Hepatocyte (in vitro differentiated cells): ENCODE results near the gene LRBA. TPM values are rescaled to one million over a fixed set of nuclear protein-coding genes. Genes with fewer than 3 reads are reported as not detected.
"Not testable (repeated sequence)": the region's sequence is repeated elsewhere in the genome, so short reads cannot be mapped to it uniquely, and the experiment has no call there.

Experiments
- DNase-seq: peaks from one replicate; pipeline ENCODE4 v3.0.0-alpha.2; 2016; ENCODE audit warnings: low spot score
- H2AFZ ChIP-seq: fragments of 200-600 bp; sonication (generic); 2 replicates; pipeline ENCODE4 v1.6.0; 2016; ENCODE audit warnings: antibody characterized with exemption, mild to moderate bottlenecking
- H3K27ac ChIP-seq: fragments of 200-600 bp; sonication (generic); 2 replicates; pipeline ENCODE4 v1.5.1; 2016; ENCODE audit warnings: mild to moderate bottlenecking
- H3K27me3 ChIP-seq: fragments of 200-600 bp; sonication (generic); 2 replicates; pipeline ENCODE4 v1.6.1; 2016
- H3K36me3 ChIP-seq: fragments of 200-600 bp; sonication (generic); replicated peaks from 2 replicates; pipeline ENCODE4 v1.5.1; 2016; ENCODE audit warnings: low read depth; ENCODE audit not compliant: insufficient read depth
- H3K4me1 ChIP-seq: fragments of 200-600 bp; sonication (generic); 2 replicates; pipeline ENCODE4 v1.5.1; 2016; ENCODE audit warnings: mild to moderate bottlenecking, moderate library complexity; ENCODE audit not compliant: insufficient read depth
- H3K4me2 ChIP-seq: fragments of 200-600 bp; sonication (generic); 2 replicates; pipeline ENCODE4 v1.6.0; 2016
- H3K4me3 ChIP-seq: fragments of 200-600 bp; sonication (generic); 2 replicates; pipeline ENCODE4 v1.5.1; 2016; ENCODE audit warnings: mild to moderate bottlenecking
- H3K79me2 ChIP-seq: fragments of 200-600 bp; sonication (generic); 2 replicates; pipeline ENCODE4 v1.6.0; 2017; ENCODE audit warnings: mild to moderate bottlenecking
- H3K9me2 ChIP-seq: fragments of 200-600 bp; sonication (generic); replicated peaks from 2 replicates; pipeline ENCODE4 v1.6.0; 2017; ENCODE audit warnings: mild to moderate bottlenecking; ENCODE audit not compliant: insufficient read depth
- H3K9me3 ChIP-seq: fragments of 200-600 bp; sonication (generic); 2 replicates; pipeline ENCODE4 v1.5.1; 2016; ENCODE audit warnings: low read depth, mild to moderate bottlenecking
- H4K20me1 ChIP-seq: fragments of 200-600 bp; sonication (generic); 2 replicates; pipeline ENCODE4 v1.6.0; 2016; ENCODE audit warnings: mild to moderate bottlenecking; ENCODE audit not compliant: insufficient read depth, poor library complexity, severe bottlenecking
- EZH2 ChIP-seq: fragments of 200-600 bp; sonication (generic); IDR thresholded peaks from 2 replicates; pipeline ENCODE4 v1.6.1; 2016; ENCODE audit warnings: antibody characterized with exemption, mild to moderate bottlenecking, borderline replicate concordance
- EZH2phosphoT487 ChIP-seq: fragments of 200-600 bp; sonication (generic); IDR thresholded peaks from one replicate; pipeline ENCODE4 v1.6.1; 2018; ENCODE audit warnings: antibody characterized with exemption, mild to moderate bottlenecking, low read depth, moderate library complexity; ENCODE audit not compliant: unreplicated experiment, severe bottlenecking
- WGBS: methylation state at CpG from one replicate; pipeline ENCODE4 v1.1.6; 2016; ENCODE audit warnings: low lambda C conversion rate; ENCODE audit errors: missing lambda C conversion rate; 5-methylcytosine and 5-hydroxymethylcytosine counted together
- polyA plus RNA-seq: library from polyadenylated mRNA; unstranded; fragments of >200 nt; fragmentation: Nextera tagmentation; extraction: Ambion mirVana; gene quantifications from 2 replicates; pipeline ENCODE4 v1.2.1, GENCODE V29; 2016
- total RNA-seq: library from RNA; depleted of rRNA; stranded (reverse); fragments of >200 nt; gene quantifications from 2 replicates; pipeline ENCODE4 v1.2.3, GENCODE V29; 2014
- TF ChIP-seq, protein P1 (sequence below): fragments of 200-600 bp; sonication (generic); IDR thresholded peaks from 2 replicates; pipeline ENCODE4 v1.5.1; 2016; ENCODE audit warnings: antibody characterized with exemption, mild to moderate bottlenecking; ENCODE audit not compliant: poor library complexity

The LRBA gene
- total and polyA plus RNA-seq, 2 experiments from 2014 or later = 14.1 to 69.4 TPM

DNA sequence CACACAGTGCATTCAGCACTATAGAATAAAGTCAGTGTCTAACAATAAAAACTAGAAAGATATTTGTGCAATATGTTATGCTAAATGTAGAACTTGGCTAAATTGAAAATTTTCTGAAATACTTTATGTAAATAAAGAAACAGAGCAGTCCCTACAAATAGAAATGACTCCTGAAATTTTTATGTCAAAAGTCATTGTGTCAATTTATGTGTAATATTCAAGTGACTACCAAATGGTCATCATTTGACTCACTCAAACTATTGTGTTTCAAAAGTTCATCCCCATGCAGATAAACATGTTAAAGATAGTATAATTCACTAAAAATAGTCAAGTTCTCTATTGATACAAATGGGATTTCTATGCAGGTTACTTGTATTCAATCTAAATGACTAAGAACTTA, 17.9 kb downstream of the LRBA start:
- TF ChIP-seq EZH2 (no peak), EZH2phosphoT487 (no peak)
- TF ChIP-seq, protein P1, sequence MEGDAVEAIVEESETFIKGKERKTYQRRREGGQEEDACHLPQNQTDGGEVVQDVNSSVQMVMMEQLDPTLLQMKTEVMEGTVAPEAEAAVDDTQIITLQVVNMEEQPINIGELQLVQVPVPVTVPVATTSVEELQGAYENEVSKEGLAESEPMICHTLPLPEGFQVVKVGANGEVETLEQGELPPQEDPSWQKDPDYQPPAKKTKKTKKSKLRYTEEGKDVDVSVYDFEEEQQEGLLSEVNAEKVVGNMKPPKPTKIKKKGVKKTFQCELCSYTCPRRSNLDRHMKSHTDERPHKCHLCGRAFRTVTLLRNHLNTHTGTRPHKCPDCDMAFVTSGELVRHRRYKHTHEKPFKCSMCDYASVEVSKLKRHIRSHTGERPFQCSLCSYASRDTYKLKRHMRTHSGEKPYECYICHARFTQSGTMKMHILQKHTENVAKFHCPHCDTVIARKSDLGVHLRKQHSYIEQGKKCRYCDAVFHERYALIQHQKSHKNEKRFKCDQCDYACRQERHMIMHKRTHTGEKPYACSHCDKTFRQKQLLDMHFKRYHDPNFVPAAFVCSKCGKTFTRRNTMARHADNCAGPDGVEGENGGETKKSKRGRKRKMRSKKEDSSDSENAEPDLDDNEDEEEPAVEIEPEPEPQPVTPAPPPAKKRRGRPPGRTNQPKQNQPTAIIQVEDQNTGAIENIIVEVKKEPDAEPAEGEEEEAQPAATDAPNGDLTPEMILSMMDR = no peak
- Histone ChIP-seq H3K9me3 (no peaks in the 10 kb centered on the region), H3K9me2 (no peaks in the 10 kb centered on the region), H3K4me2 (no peak overlapping the region), H3K79me2 (peaks cover 97% of the 10 kb centered on the region), H3K4me1 (no peaks in the 10 kb centered on the region), H4K20me1 (no peaks in the 10 kb centered on the region), H3K27ac (no peak overlapping the region), H3K27me3 (no peaks in the 10 kb centered on the region), H2AFZ (no peak overlapping the region), H3K4me3 (no peak overlapping the region), H3K36me3 (no peaks in the 10 kb centered on the region)
- DNase-seq = no peak

DNA sequence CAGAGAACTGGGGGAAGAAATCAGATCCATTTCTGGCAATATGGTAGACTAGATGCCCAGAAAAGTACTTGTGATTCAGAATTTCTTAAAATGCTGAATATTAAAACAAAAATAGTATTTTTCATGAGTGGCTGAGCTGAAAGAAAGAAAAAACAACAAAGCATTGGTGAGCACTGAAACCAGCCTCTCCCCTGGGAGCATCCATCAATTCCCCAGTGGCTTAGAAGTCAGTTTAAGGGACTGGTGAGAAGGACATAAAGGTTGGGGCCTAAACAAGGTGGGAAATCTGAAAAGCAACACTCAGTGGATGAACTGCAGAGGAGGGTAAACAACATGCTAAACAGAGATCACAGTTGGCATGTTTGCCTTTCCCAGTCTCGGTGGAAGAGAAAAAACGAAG, 20.4 kb downstream of the LRBA start:
- 56% methylated on average over 2 of the region's 2 CpGs for WGBS
- H3K4me3 ChIP-seq = no peak overlapping the region
- H3K27ac ChIP-seq = no peak overlapping the region
- no peak for TF ChIP-seq EZH2
- no peak for TF ChIP-seq EZH2phosphoT487
- TF ChIP-seq, protein P1 = no peak
- H3K9me3 ChIP-seq = no peaks in the 10 kb centered on the region
- no peaks in the 10 kb centered on the region for H3K4me1 ChIP-seq
- DNase-seq = no peak
- no peaks in the 10 kb centered on the region for H4K20me1 ChIP-seq
- H3K9me2 ChIP-seq = no peaks in the 10 kb centered on the region
- H3K27me3 ChIP-seq = no peaks in the 10 kb centered on the region
- peaks cover 93% of the 10 kb centered on the region for H3K79me2 ChIP-seq
- H3K4me2 ChIP-seq = no peak overlapping the region
- no peaks in the 10 kb centered on the region for H3K36me3 ChIP-seq
- no peak overlapping the region for H2AFZ ChIP-seq

DNA sequence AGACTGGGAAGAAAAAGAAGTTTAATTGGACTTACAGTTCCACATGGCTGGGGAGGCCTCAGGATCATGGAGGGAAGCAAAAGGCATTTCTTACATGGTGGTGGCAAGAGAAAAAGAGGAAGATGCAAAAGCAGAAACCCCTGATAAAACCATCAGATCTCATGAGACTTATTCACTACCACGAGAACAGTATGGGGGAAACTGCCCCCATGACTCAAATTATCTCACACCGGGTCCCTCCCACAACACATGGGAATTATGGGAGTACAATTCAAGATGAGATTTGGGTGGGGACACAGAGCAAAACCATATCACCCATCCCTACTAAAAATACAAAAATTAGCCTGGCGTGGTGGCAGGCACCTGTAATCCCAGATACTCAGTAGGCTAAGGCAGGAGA, 21.5 kb downstream of the LRBA start:
- not testable (repeated sequence) for H3K27me3 ChIP-seq, H3K27ac ChIP-seq, DNase-seq, H3K9me3 ChIP-seq, H3K36me3 ChIP-seq, H4K20me1 ChIP-seq, H3K4me1 ChIP-seq, H3K9me2 ChIP-seq, H3K4me3 ChIP-seq, H2AFZ ChIP-seq, H3K4me2 ChIP-seq
- H3K79me2 ChIP-seq = peaks cover 93% of the 10 kb centered on the region
- WGBS = 94% methylated on average over 3 of the region's 3 CpGs

DNA sequence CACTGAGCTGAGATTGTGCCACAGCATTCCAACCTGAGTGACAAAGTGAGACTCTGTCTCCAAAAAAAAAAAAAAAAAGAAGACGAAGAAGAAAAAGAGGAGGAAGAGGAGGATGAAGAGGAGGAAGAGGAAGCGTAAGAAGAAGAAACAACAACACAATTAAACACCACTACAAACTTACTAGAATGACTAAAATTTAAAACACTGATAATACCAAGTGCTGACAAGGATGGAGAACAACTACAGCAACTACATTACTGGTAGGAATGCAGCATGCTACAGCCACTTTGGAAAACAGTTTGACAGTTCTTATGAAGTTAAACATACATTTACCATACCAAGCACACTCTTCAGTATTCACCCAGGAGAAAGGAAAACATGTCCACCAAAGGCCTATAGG, 24.1 kb downstream of the LRBA start:
- no peaks in the 10 kb centered on the region for H3K4me1 ChIP-seq
- H4K20me1 ChIP-seq = no peaks in the 10 kb centered on the region
- H2AFZ ChIP-seq = no peak overlapping the region
- no peaks in the 10 kb centered on the region for H3K9me3 ChIP-seq
- no peaks in the 10 kb centered on the region for H3K27me3 ChIP-seq
- no peak overlapping the region for H3K4me3 ChIP-seq
- no peaks in the 10 kb centered on the region for H3K9me2 ChIP-seq
- WGBS = 100% methylated on average over 1 of the region's 2 CpGs
- TF ChIP-seq EZH2 (no peak), EZH2phosphoT487 (no peak)
- TF ChIP-seq, protein P1 = no peak
- no peaks in the 10 kb centered on the region for H3K36me3 ChIP-seq
- H3K4me2 ChIP-seq = no peak overlapping the region
- no peak overlapping the region for H3K27ac ChIP-seq
- H3K79me2 ChIP-seq = peaks cover 86% of the 10 kb centered on the region
- DNase-seq = no peak
